ENCODE data around the gene ELL2.

ELL2 gene

DNA sequence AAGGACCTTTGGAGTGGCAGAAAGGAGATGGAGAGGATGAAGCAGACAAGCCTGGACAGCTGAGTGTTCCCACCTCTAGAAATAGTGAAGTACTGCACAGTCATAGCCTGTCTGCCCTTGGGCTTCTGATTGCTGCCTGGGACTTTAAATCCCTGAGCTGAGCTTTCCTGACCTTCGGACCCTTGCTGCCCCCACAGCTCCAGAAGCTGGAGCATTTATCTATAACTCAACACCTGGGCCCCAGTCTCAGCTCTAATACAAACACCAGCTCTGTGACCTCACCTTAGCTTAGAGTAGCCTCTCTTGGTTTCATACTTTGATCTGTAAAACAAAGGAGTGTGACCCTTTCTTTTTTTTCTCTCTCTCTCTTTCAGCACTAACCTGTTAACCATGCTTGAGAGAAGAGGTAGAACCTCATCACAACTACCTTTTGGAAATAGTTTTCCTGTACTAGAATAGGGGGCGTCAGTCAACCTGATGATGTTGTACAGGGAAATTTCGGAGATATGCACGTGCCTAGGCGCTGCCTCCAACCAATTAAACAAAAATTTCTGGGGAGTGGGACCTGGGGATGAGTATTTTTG, 25.4 kb upstream of the ELL2 start:
- H3K4me3 ChIP-seq (ENCODE audit: low read depth, low read length): no peak overlapping the region
- no peak for DNase-seq (ENCODE audit: low read depth)
- TF ChIP-seq, protein P1, sequence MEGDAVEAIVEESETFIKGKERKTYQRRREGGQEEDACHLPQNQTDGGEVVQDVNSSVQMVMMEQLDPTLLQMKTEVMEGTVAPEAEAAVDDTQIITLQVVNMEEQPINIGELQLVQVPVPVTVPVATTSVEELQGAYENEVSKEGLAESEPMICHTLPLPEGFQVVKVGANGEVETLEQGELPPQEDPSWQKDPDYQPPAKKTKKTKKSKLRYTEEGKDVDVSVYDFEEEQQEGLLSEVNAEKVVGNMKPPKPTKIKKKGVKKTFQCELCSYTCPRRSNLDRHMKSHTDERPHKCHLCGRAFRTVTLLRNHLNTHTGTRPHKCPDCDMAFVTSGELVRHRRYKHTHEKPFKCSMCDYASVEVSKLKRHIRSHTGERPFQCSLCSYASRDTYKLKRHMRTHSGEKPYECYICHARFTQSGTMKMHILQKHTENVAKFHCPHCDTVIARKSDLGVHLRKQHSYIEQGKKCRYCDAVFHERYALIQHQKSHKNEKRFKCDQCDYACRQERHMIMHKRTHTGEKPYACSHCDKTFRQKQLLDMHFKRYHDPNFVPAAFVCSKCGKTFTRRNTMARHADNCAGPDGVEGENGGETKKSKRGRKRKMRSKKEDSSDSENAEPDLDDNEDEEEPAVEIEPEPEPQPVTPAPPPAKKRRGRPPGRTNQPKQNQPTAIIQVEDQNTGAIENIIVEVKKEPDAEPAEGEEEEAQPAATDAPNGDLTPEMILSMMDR (IDR thresholded peaks at IDR 0.05; ENCODE audit: low read depth, low read length): no peak

DNA sequence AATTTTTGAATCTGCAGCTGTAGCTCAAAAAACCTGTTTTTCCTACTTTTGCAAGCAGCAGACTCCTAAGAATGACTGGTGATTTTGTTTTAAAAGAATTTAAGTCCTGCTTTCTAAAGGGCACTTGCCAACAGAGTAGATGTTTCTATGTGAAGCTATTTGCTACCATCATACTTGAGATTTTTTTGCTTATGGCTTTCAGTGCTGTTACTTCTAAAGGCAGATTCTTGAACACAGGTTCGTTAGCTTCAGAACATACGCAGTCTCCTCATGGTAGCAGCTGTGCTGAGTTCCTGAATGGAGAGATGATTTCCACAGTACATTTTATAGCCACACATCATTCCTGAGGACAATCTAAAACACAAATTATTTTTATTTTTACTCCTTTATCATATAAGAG, 24.4 kb upstream of the ELL2 start:
- H3K4me3 ChIP-seq (ENCODE audit: low read depth, low read length): no peak overlapping the region
- TF ChIP-seq, protein P2, sequence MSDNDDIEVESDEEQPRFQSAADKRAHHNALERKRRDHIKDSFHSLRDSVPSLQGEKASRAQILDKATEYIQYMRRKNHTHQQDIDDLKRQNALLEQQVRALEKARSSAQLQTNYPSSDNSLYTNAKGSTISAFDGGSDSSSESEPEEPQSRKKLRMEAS (IDR thresholded peaks at IDR 0.05; ENCODE audit: low read depth, low read length): no peak
- TF ChIP-seq, protein P1 (IDR thresholded peaks at IDR 0.05; ENCODE audit: low read depth, low read length): no peak
- TF ChIP-seq MYC (IDR thresholded peaks at IDR 0.05; ENCODE audit: low read depth, low read length) (no peak), POLR2A (IDR thresholded peaks at IDR 0.05; ENCODE audit: extremely low read depth, insufficient read length) (no peak)
- no peak for DNase-seq (ENCODE audit: low read depth)

DNA sequence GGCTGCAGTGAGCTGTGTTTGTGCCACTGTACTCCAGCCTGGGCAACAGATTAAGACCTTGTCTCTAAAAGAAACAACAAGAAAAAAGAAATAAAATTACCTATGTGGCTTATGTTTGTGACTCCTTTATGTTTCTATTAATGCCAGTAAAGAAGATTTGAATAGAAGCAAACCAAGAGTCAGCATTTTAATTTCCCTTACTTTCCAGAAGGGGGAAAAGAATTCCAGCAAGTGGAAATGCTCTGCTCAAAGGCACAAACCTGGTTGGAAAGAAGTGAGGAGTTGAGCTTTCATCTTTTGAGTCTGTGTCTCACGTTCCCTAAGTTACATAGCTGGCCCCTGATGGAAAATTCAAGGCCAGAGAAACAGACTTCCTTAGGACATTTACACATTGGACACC, 23.6 kb upstream of the ELL2 start:
- TF ChIP-seq MYC (IDR thresholded peaks at IDR 0.05; ENCODE audit: low read depth, low read length): no peak
- TF ChIP-seq, protein P2 (IDR thresholded peaks at IDR 0.05; ENCODE audit: low read depth, low read length): no peak
- no peak for TF ChIP-seq POLR2A (IDR thresholded peaks at IDR 0.05; ENCODE audit: extremely low read depth, insufficient read length)
- TF ChIP-seq, protein P1 (IDR thresholded peaks at IDR 0.05; ENCODE audit: low read depth, low read length): no peak
- DNase-seq (ENCODE audit: low read depth): no peak
- no peak overlapping the region for H3K4me3 ChIP-seq (ENCODE audit: low read depth, low read length)

DNA sequence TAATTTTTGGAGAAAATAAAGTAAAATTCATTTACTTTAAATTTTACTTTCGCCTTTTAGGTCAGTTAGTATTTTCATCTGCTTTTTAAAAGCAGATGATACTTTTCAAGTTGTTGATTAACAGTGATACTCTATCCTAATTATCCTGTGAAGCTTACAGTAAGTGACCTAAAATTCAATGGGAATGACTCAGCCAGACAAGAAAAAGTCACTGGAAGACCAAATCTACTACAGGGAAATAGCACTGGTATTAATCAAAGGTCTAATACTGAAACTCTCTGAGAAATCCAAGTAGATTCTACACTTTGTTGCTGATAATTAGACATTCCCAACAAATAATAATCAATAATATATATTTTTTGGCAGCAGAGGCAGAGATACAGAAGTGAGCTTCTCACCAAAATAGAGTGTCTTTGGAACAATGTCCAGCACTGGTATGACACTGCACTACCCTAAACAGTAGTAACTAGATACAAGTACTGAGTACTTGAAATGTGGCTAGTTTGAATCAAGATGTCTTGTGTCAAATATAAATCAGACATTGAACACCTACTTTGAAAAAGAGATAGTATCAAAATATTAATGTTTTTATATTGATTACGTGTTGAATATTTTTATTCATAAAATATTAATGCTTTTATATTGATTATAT, 22.8 kb upstream of the ELL2 start:
- no peak overlapping the region for H3K4me3 ChIP-seq (ENCODE audit: low read depth, low read length)
- TF ChIP-seq, protein P1 (IDR thresholded peaks at IDR 0.05; ENCODE audit: low read depth, low read length): no peak
- TF ChIP-seq MYC (IDR thresholded peaks at IDR 0.05; ENCODE audit: low read depth, low read length): no peak
- TF ChIP-seq, protein P2 (IDR thresholded peaks at IDR 0.05; ENCODE audit: low read depth, low read length): no peak
- no peak for TF ChIP-seq POLR2A (IDR thresholded peaks at IDR 0.05; ENCODE audit: extremely low read depth, insufficient read length)
- DNase-seq (ENCODE audit: low read depth): no peak

DNA sequence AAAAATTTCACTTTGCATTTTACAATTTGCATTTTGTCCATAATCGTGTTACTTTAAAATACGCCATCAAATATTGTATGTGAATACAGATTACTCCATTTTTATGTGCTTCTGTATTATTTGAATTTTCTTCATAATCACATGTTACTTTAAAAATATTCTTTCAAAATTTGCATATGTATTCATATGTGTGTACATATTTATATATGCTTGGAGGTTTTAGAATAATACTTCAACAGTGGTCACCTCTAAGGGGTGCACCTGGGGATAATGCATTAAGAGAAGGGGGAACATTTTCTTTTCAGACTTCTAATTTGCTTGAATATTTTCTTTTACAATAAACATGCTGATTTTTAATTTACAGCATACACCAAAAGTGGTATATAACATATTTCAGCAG, 21.9 kb upstream of the ELL2 start:
- TF ChIP-seq POLR2A (IDR thresholded peaks at IDR 0.05; ENCODE audit: extremely low read depth, insufficient read length) (no peak), MYC (IDR thresholded peaks at IDR 0.05; ENCODE audit: low read depth, low read length) (no peak)
- TF ChIP-seq, protein P2 (IDR thresholded peaks at IDR 0.05; ENCODE audit: low read depth, low read length): no peak
- TF ChIP-seq, protein P1 (IDR thresholded peaks at IDR 0.05; ENCODE audit: low read depth, low read length): no peak
- DNase-seq (ENCODE audit: low read depth): no peak
- no peak overlapping the region for H3K4me3 ChIP-seq (ENCODE audit: low read depth, low read length)

All from NB4 (cell line).